K562 (cell line): ENCODE results near the gene RNU11. TPM values are rescaled to one million over a fixed set of nuclear protein-coding genes. Genes with fewer than 3 reads are reported as not detected.

Experiments
- EZH2 ChIP-seq: IDR thresholded peaks from 2 replicates; pipeline ENCODE4 v1.6.1; 2012; ENCODE audit warnings: low read depth, mild to moderate bottlenecking, inconsistent platforms, low read length, borderline replicate concordance
- FOXP1 ChIP-seq: sonication (generic); formaldehyde crosslinking; IDR thresholded peaks from 2 replicates; pipeline ENCODE4 v1.8.0; 2022; ENCODE audit warnings: mild to moderate bottlenecking, missing genetic modification reagents
- HNRNPUL1 ChIP-seq: fragments of 200-400 bp; formaldehyde crosslinking; IDR thresholded peaks from 2 replicates; pipeline ENCODE4 v1.6.1; 2017; ENCODE audit warnings: low read length
- ILF3 ChIP-seq: fragments of 450-650 bp; IDR thresholded peaks from 2 replicates; pipeline ENCODE4 v1.6.1; 2018; ENCODE audit warnings: antibody characterized with exemption, mild to moderate bottlenecking, moderate library complexity, borderline replicate concordance
- ILK ChIP-seq: fragments of 450-650 bp; IDR thresholded peaks from 2 replicates; pipeline ENCODE4 v1.6.1; 2016; ENCODE audit warnings: missing genetic modification characterization, low read depth, mild to moderate bottlenecking, missing compliant biosample characterization, moderate library complexity, borderline replicate concordance
- MIER1 ChIP-seq: fragments of 450-650 bp; IDR thresholded peaks from 2 replicates; pipeline ENCODE4 v1.6.1; 2016; ENCODE audit warnings: antibody characterized with exemption, mild to moderate bottlenecking, low read depth
- MTA3 ChIP-seq: fragments of 450-650 bp; formaldehyde crosslinking; IDR thresholded peaks from 2 replicates; pipeline ENCODE4 v1.6.1; 2017; ENCODE audit warnings: mild to moderate bottlenecking, borderline replicate concordance
- RBM22 ChIP-seq: fragments of 200-400 bp; formaldehyde crosslinking; IDR thresholded peaks from 2 replicates; pipeline ENCODE4 v1.6.1; 2018; ENCODE audit warnings: low read length, low read depth; ENCODE audit not compliant: poor library complexity, severe bottlenecking
- RNF2 ChIP-seq: sonication (generic); IDR thresholded peaks from 2 replicates; pipeline ENCODE4 v1.6.1; 2016
- SIN3A ChIP-seq, 2 experiments: fragments of 150-350 bp in 1 of 2; IDR thresholded peaks; 2 replicates each; pipeline ENCODE4 v1.6.1; 2011 to 2016; ENCODE audit warnings: borderline replicate concordance in 2 of 2, low read depth in 2 of 2, low read length in 2 of 2, mild to moderate bottlenecking in 2 of 2, moderate library complexity in 2 of 2; ENCODE audit not compliant: control insufficient read depth in 1 of 2
- SMARCA4 ChIP-seq: fragments of 450-650 bp; IDR thresholded peaks from 2 replicates; pipeline ENCODE4 v1.6.1; 2016
- TAF1 ChIP-seq: IDR thresholded peaks from 2 replicates; pipeline ENCODE4 v1.6.1; 2011; ENCODE audit warnings: mild to moderate bottlenecking, low read length, moderate library complexity; ENCODE audit not compliant: insufficient read depth, control insufficient read depth, severe bottlenecking; ENCODE audit errors: extremely low read depth
- TRIM28 ChIP-seq: fragments of 450-650 bp; IDR thresholded peaks from 2 replicates; pipeline ENCODE4 v1.6.1; 2017
- U2AF2 ChIP-seq: fragments of 200-400 bp; formaldehyde crosslinking; optimal IDR thresholded peaks from 2 replicates; pipeline ENCODE3; 2017; ENCODE audit warnings: low read depth, mild to moderate bottlenecking, low read length
- ZNF212 ChIP-seq: fragments of 450-650 bp; formaldehyde crosslinking; IDR thresholded peaks from 2 replicates; pipeline ENCODE4 v1.4.0; 2020; ENCODE audit warnings: mild to moderate bottlenecking
- ZNF347 ChIP-seq: fragments of 450-650 bp; formaldehyde crosslinking; IDR thresholded peaks from 2 replicates; pipeline ENCODE4 v1.4.0; 2020; ENCODE audit warnings: low read depth, mild to moderate bottlenecking, moderate library complexity
- ZNF717 ChIP-seq: fragments of 250-450 bp; sonication (Bioruptor Pico); IDR thresholded peaks from 2 replicates; pipeline ENCODE4 v1.5.0; 2021
- ZSCAN32 ChIP-seq: fragments of 450-650 bp; formaldehyde crosslinking; IDR thresholded peaks from 2 replicates; pipeline ENCODE4 v1.4.0; 2020; ENCODE audit warnings: mild to moderate bottlenecking, moderate library complexity
- polyA plus RNA-seq, 8 experiments: library from polyadenylated mRNA; depleted of rRNA in 4 of 8; stranded (reverse) in 5 of 8; unstranded in 3 of 8; fragments of >200 nt; fragmentation: Nextera tagmentation in 2 of 8; fragmentation: Illumina TruSeq in 1 of 8; extraction: Ambion mirVana in 2 of 8; extraction: Trizol in 1 of 8; gene quantifications; 2 replicates each; pipeline versions ENCODE4 v1.2.1 to v1.2.3, GENCODE V29; 2011 to 2014; ENCODE audit warnings: inconsistent platforms in 1 of 8, missing spikeins in 1 of 8
- total RNA-seq, 7 experiments: library from RNA; depleted of rRNA in 6 of 7; stranded (reverse); fragments of >200 nt in 6 of 7; fragmentation: Illumina TruSeq in 2 of 7; extraction: Trizol in 2 of 7; gene quantifications; 2 replicates each; pipeline versions ENCODE4 v1.2.1 to v1.2.3, GENCODE V29; 2011 to 2021; ENCODE audit warnings: low replicate concordance in 1 of 7
- TF ChIP-seq, protein P1 (sequence below): fragments of 200-800 bp; sonication (Bioruptor generic); IDR thresholded peaks from 2 replicates; pipeline ENCODE4 v1.6.1; 2017; ENCODE audit warnings: missing genetic modification characterization, missing compliant biosample characterization
- TF ChIP-seq, protein P2 (sequence below): fragments of 450-650 bp; formaldehyde crosslinking; IDR thresholded peaks from 2 replicates; pipeline ENCODE4 v1.4.0; 2022; ENCODE audit warnings: missing genetic modification characterization
- TF ChIP-seq, protein P3 (sequence below): conservative IDR thresholded peaks from 2 replicates; pipeline ENCODE4 v1.6.1; 2011; ENCODE audit warnings: low read depth, mild to moderate bottlenecking, low read length; ENCODE audit not compliant: control insufficient read depth
- TF ChIP-seq, protein P4 (sequence below): fragments of 450-650 bp; IDR thresholded peaks from 2 replicates; pipeline ENCODE4 v1.6.1; 2017; ENCODE audit warnings: antibody characterized with exemption

RNU11 gene
- total and polyA plus RNA-seq, 9 of the 15 experiments (the other 6 are each of a cell fraction or from before 2014, with no cell fraction given), result not detected

DNA sequence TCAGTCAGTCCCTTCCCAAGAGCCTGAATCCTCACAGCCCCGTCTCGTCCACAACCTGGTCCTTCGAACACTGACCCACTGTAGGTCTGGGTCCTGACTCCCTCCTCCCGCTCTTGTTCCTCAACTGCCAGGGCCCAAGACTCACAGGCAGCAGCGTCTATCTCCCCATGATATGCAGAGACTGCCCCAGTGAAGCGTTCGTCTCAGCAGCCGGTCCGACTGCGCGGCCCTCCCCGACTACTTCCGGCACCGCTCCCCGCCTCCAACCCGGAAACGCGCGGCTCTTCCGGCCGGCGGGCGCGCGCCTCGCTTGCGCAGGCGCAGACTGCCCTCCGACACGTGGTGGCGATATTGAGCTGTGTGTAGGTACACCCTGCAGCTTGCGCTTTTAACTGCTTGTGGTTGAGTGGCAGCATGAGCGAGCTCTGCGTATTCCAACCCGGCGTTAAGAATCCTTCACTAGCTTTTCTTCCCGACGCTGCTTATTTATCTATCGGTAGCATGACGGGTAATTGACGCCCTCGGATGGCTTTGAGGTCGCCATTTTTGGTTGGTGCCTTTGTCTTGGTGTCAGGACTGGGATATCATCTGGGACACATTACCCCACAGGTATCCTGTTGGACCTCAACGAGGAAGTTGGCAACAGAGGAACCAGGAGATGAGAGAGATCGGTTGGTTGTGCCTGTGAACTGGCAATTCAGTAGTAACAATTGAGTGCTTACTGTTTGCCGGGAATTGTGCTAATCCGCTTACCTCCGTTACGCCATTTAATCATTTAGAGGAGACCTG lies 5.4 kb upstream of the RNU11 start, which contains the start of gene TAF12 (continued):
- TF ChIP-seq, protein P1, sequence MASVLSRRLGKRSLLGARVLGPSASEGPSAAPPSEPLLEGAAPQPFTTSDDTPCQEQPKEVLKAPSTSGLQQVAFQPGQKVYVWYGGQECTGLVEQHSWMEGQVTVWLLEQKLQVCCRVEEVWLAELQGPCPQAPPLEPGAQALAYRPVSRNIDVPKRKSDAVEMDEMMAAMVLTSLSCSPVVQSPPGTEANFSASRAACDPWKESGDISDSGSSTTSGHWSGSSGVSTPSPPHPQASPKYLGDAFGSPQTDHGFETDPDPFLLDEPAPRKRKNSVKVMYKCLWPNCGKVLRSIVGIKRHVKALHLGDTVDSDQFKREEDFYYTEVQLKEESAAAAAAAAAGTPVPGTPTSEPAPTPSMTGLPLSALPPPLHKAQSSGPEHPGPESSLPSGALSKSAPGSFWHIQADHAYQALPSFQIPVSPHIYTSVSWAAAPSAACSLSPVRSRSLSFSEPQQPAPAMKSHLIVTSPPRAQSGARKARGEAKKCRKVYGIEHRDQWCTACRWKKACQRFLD (CRISPR knock-in tag), result peak; percentile 85; the same call in 1 of the 2 replicates
- TF ChIP-seq SMARCA4 (no peak), MIER1 (no peak; the same call in 1 of the 2 replicates), MTA3 (peak; percentile 96), SIN3A (IDR thresholded peaks at IDR 0.05; ENCODE audit: borderline replicate concordance in 2 of 2, control insufficient read depth in 1 of 2, low read depth in 2 of 2, low read length in 2 of 2) (peak in 1 of 2 experiments; percentile 78; a peak in 3 of 4 replicates), ILF3 (no peak), FOXP1 (peak; percentile 95), TAF1 (peak; percentile 99), RNF2 (peak; percentile 89), ZNF212 (no peak), HNRNPUL1 (no peak), EZH2 (no peak), RBM22 (no peak), ZSCAN32 (CRISPR knock-in tag) (no peak), ILK (tag) (no peak), U2AF2 (no peak), TRIM28 (no peak), ZNF717 (CRISPR knock-in tag) (no peak; the same call in 1 of the 2 replicates), ZNF347 (CRISPR knock-in tag) (no peak)
- TF ChIP-seq, protein P2, sequence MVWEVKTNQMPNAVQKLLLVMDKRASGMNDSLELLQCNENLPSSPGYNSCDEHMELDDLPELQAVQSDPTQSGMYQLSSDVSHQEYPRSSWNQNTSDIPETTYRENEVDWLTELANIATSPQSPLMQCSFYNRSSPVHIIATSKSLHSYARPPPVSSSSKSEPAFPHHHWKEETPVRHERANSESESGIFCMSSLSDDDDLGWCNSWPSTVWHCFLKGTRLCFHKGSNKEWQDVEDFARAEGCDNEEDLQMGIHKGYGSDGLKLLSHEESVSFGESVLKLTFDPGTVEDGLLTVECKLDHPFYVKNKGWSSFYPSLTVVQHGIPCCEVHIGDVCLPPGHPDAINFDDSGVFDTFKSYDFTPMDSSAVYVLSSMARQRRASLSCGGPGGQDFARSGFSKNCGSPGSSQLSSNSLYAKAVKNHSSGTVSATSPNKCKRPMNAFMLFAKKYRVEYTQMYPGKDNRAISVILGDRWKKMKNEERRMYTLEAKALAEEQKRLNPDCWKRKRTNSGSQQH (CRISPR knock-in tag), result peak; percentile 46; the same call in 1 of the 2 replicates
- TF ChIP-seq, protein P3, sequence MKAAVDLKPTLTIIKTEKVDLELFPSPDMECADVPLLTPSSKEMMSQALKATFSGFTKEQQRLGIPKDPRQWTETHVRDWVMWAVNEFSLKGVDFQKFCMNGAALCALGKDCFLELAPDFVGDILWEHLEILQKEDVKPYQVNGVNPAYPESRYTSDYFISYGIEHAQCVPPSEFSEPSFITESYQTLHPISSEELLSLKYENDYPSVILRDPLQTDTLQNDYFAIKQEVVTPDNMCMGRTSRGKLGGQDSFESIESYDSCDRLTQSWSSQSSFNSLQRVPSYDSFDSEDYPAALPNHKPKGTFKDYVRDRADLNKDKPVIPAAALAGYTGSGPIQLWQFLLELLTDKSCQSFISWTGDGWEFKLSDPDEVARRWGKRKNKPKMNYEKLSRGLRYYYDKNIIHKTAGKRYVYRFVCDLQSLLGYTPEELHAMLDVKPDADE, result peak; percentile 81; the same call in 1 of the 2 replicates
- TF ChIP-seq, protein P4, sequence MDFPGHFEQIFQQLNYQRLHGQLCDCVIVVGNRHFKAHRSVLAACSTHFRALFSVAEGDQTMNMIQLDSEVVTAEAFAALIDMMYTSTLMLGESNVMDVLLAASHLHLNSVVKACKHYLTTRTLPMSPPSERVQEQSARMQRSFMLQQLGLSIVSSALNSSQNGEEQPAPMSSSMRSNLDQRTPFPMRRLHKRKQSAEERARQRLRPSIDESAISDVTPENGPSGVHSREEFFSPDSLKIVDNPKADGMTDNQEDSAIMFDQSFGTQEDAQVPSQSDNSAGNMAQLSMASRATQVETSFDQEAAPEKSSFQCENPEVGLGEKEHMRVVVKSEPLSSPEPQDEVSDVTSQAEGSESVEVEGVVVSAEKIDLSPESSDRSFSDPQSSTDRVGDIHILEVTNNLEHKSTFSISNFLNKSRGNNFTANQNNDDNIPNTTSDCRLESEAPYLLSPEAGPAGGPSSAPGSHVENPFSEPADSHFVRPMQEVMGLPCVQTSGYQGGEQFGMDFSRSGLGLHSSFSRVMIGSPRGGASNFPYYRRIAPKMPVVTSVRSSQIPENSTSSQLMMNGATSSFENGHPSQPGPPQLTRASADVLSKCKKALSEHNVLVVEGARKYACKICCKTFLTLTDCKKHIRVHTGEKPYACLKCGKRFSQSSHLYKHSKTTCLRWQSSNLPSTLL, result no peak
